HG02852 (cell line): ENCODE results near the gene CALCOCO2.
"Not testable (repeated sequence)": the region's sequence is repeated elsewhere in the genome, so short reads cannot be mapped to it uniquely, and the experiment has no call there.

Experiments used
- ATAC-seq: cut with Tn5 transposase; IDR thresholded peaks from one replicate; pipeline ENCODE4 v1.9.1; 2021; ENCODE audit warnings: mild to moderate bottlenecking, moderate library complexity; ENCODE audit not compliant: unreplicated experiment

Gene CALCOCO2

GRCh38 chr17:48820936-48821335 is 9.9 kb upstream of the CALCOCO2 start:
- not testable (repeated sequence) for ATAC-seq

DNA sequence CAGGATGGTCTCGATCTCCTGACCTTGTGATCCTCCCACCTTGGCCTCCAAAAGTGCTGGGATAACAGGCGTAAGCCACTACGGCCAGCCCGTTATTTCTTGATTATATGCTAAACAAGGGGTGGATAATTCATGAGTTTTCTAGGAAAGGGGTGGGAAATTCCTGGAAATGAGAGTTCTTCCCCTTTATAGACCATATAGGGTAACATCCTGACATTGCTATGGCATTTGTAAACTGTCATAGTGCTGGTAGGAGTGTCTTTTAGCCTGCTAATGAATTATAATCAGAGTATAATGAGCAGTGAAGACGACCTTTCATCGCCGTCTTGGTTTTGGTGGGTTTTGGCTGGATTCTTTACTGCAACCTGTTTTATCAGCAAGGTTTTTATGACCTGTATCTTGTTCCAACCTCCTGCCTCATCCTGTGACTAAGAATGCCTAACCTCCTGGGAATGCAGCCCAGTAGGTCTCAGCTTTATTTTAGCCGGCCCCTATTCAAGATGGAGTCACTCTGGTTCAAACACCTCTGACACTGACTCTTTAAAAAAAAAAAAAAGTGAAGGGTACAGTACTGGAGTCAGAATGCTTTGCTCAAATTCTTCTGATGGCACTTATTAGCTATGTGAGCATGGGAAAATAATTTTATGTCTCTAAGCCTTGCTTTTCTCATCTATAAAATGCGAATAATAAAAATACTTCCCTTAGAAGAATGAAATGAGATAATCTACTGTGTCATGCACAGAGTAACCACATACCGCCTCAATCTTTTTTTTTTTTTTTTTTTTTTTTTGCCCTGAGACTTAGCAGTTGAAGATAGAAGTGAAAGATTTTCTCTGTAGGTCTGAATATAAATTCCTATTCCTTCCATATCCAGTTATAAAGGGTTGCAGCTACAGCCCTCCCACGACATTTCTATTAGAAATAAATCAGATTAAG is 5.1 kb upstream of the CALCOCO2 start:
- ATAC-seq: no peak

DNA sequence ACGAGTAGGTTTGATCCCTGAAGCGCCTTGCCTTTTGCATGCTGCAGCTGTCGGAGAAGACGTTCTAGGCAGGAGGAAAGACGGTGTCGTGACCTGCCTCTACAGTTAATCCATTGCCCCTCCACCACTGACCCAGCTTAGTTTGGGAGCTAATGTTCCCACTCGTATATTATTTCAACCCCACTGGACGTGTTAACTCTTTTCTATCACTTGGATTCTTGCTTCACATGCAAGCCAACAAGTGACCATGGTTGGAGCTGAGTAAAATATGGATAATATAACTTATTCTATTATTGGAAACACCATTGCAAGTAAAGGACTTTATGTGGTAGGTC is 681 bp downstream of the CALCOCO2 start:
- ATAC-seq: no peak

DNA sequence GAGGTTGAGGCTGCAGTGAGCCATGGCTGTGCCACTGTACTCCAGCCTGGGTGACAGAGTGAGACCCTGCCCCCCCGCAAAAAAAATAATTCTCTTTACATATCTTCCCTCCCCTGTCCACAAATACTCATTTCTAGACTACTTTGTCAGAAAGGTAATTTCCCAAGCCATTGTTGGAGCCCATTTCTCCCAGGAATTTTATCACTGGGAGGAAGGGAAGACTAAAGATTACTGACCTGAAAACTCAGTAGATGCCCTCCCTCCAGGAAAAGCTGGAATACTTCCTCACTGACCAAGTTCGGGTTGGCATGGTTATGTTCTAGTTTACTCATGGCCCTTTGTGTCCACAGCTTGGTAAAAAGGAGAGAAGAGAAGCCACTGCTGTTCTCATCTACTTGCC is 4.1 kb downstream of the CALCOCO2 start:
- no peak for ATAC-seq

- no peak for ATAC-seq
These were observed 5.1 kb downstream of the CALCOCO2 start for GRCh38 chr17:48835971-48836370.

DNA sequence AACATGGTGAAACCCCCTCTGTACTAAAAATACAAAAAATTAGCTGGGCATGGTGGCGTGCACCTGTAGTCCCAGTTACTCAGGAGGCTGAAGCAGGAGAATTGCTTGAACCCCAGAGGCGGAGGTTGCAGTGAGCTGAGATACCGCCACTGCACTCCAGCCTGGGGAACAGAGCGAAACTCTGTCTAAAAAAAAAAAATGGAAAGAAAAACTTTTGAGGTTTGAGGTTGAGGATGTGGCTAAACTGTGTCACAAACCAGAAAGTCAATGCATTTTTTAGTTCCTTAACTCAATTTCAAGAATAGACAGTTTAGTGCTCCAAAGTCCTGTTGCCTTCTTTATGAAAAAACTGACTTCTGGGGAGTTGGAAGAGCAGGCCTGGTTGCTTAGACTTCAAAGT is 6.6 kb downstream of the CALCOCO2 start:
- ATAC-seq: not testable (repeated sequence)

DNA sequence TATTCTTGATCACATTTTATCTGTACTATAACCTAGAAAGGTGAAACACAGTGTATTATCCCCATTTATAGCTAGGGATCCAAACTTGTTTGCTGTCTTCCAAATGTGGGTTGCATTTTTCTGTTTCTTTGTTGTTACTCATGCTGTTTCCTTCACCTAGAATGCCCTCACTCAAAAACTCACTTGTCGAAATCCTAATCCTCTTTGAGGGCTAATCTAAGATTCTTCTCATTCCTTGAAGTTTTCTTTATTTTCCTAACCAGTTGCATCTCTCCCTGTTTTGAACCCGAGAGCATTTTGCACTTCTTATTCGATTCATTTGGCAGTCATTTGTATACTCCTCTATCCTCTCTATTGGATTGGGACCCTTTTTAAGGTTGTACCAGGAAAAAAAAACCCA is 9.6 kb downstream of the CALCOCO2 start:
- ATAC-seq: no peak

- ATAC-seq: peak; percentile 81
These were observed 10.6 kb downstream of the CALCOCO2 start for GRCh38 chr17:48841395-48841831.

GRCh38 chr17:48842746-48843145 is 11.9 kb downstream of the CALCOCO2 start:
- no peak for ATAC-seq

DNA sequence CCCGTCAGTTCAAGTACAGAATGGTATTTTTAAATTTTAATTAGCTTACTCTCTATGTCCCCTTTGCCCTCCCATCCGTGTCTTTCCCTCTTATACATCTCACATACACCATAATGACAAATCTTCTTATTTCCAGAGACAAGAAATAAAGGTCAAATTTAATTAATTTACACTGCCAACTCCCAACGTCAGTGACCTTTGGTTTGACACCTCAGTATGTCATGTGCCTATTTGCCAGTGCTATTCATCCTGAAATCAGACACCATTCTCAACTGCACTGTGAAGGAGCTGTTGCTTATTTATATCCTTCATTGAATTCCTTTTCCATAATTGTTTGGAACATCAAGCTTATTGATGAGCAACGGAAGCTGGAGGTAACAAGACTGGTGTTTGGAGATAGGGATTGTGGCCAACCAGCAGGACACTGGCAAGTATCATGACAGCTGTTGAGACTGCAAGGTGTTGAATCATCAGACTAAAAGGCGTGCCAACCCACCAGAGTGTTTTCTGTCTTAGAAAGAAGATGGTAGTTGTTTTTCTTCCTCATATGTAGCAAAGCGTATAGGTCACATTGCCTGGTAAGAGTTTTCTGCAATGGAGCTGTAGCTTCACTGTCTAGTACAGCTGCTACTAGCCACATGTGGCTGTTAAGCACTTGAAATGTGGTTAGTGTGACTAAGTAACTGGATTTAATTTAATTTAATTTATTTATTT is 12.5 kb downstream of the CALCOCO2 start:
- no peak for ATAC-seq

GRCh38 chr17:48850792-48851323 is 20.0 kb downstream of the CALCOCO2 start:
- no peak for ATAC-seq

GRCh38 chr17:48854774-48855476 is 24.1 kb downstream of the CALCOCO2 start:
- no peak for ATAC-seq

DNA sequence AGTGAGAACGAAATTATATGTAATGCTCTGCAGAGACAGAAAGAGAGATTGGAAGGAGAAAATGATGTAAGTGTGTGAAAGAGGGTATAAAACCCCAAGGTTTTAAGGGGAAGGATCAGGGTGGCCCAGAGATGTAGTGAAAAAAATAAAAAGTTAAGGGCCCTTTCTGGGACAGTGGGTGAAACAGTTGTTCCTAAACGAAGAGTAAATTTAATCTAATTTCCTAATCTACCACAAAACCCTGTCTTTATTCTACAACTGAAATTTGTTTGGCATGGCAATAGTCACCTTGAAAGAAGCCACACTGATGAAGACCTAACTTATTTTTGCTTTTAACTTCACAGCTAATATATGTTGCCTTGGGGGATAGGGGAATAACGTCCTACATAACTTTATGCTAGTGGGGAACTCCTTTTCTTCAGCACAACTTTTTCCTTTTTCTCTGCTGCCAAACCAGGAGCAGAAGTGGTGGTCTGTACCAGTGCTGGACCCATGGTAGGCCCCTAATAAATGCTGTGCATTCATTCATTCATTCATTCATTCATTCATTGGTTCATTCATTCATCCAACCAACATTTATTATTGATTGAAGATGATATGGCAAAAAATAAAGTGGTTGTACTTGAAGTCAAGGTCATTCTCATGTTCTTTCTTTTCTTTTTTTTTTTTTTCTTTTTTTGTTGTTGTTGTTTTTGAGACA is 25.4 kb downstream of the CALCOCO2 start:
- ATAC-seq: no peak

DNA sequence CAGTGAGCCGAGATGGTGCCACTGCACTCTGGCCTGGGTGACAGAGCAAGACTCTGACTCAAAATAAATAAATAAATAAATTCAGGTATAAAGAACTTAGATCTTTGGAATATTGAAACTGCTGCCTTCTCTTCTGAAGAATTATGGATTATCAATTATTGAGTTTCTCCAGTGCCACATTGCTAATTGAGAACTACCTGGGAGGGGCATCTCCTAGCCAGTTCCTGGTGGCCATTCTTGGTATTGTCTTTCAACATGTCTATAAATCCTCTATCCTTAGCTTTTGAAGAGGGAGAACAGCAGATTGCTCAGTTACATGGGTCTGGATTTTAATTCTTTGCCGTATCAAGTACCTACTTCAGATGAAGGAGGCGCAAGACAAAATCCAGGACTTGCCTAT is 29.2 kb downstream of the CALCOCO2 start:
- ATAC-seq: no peak

GRCh38 chr17:48860456-48860855 is 29.6 kb downstream of the CALCOCO2 start:
- no peak for ATAC-seq

GRCh38 chr17:48868916-48869500 is 38.2 kb downstream of the CALCOCO2 start:
- no peak for ATAC-seq

GRCh38 chr17:48869821-48870318 is 39.0 kb downstream of the CALCOCO2 start:
- ATAC-seq: no peak

DNA sequence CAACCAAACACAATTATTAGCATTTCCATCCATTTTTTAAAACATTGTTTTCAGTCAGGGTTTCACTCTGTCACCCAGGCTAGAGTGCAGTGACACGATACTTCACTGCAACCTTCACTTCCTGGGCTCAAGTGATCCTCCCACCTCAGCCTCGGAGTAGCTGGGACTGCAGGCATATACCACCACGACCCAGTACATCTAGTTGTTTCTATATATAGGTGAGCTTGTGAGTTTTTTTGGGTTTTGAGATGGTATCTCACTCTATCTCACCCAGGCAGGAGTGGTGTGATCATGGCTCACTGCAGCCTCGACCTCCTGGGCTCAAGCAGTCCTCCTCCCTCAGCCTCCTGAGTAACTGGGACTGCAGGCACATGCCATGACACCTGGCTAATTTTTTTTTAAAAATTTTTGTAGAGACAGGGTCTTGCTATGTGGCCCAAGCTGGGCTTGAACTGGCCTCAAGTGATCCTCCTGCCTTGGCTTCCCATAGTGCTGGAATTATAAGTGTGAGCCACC is 40.3 kb downstream of the CALCOCO2 start:
- ATAC-seq: no peak

- no peak for ATAC-seq
These were observed 40.9 kb downstream of the CALCOCO2 start for GRCh38 chr17:48871551-48872351.
